Measurements from ENCODE around the gene RAP1A. TPM values are rescaled to one million over a fixed set of nuclear protein-coding genes. Genes with fewer than 3 reads are reported as not detected.

Gene RAP1A
- total RNA-seq, 3 donors from 2014 or later: 45.9 to 72.8 (median 54.9) TPM

- no peaks in the 10 kb centered on the region for H3K36me3 ChIP-seq
- no peak overlapping the region for H3K27ac ChIP-seq
- intact Hi-C loops (cut with DNase I; ENCODE audit: low total_unique reads): no loop called here
- TF ChIP-seq POLR2A (IDR thresholded peaks at IDR 0.05) (no peak), POLR2AphosphoS5 (IDR thresholded peaks at IDR 0.05) (no peak), CTCF (IDR thresholded peaks at IDR 0.05) (no peak)
- H3K4me3 ChIP-seq: no peak overlapping the region
- H3K4me1 ChIP-seq: no peaks in the 10 kb centered on the region
- no peaks in the 10 kb centered on the region for H3K9me3 ChIP-seq
- no peaks in the 10 kb centered on the region for H3K27me3 ChIP-seq
- DNase-seq (ENCODE audit: low spot score in 2 of 2): no peak
Observed at GRCh38 chr1:111576547-111576946, 43.0 kb upstream of the RAP1A start.

GRCh38 chr1:111577814-111578213 lies 41.8 kb upstream of the RAP1A start:
- Histone ChIP-seq H3K36me3 (no peaks in the 10 kb centered on the region), H3K27ac (no peak overlapping the region), H3K4me1 (no peaks in the 10 kb centered on the region), H3K27me3 (no peaks in the 10 kb centered on the region), H3K4me3 (no peak overlapping the region), H3K9me3 (no peaks in the 10 kb centered on the region)
- TF ChIP-seq CTCF (IDR thresholded peaks at IDR 0.05) (no peak), POLR2A (IDR thresholded peaks at IDR 0.05) (no peak), POLR2AphosphoS5 (IDR thresholded peaks at IDR 0.05) (no peak)
- DNase-seq (ENCODE audit: low spot score in 2 of 2): no peak
- intact Hi-C loops (cut with DNase I; ENCODE audit: low total_unique reads): no loop called here

GRCh38 chr1:111581166-111581565 lies 38.4 kb upstream of the RAP1A start:
- intact Hi-C loops (cut with DNase I; ENCODE audit: low total_unique reads): no loop called here
- Histone ChIP-seq H3K27ac (no peak overlapping the region), H3K9me3 (no peaks in the 10 kb centered on the region), H3K36me3 (no peaks in the 10 kb centered on the region), H3K27me3 (no peaks in the 10 kb centered on the region), H3K4me3 (no peak overlapping the region), H3K4me1 (no peaks in the 10 kb centered on the region)
- DNase-seq (ENCODE audit: low spot score in 2 of 2): no peak
- no peak for TF ChIP-seq POLR2AphosphoS5 (IDR thresholded peaks at IDR 0.05)
- TF ChIP-seq POLR2A (IDR thresholded peaks at IDR 0.05): no peak
- TF ChIP-seq CTCF (IDR thresholded peaks at IDR 0.05): no peak

- DNase-seq (ENCODE audit: low spot score in 2 of 2): no peak
- no peak overlapping the region for H3K27ac ChIP-seq
- intact Hi-C loops (cut with DNase I; ENCODE audit: low total_unique reads): no loop called here
- H3K4me1 ChIP-seq: no peaks in the 10 kb centered on the region
- no peak for TF ChIP-seq POLR2A (IDR thresholded peaks at IDR 0.05)
- no peak for TF ChIP-seq POLR2AphosphoS5 (IDR thresholded peaks at IDR 0.05)
- TF ChIP-seq CTCF (IDR thresholded peaks at IDR 0.05): no peak
- H3K27me3 ChIP-seq: no peaks in the 10 kb centered on the region
- no peaks in the 10 kb centered on the region for H3K36me3 ChIP-seq
- H3K4me3 ChIP-seq: no peak overlapping the region
- no peaks in the 10 kb centered on the region for H3K9me3 ChIP-seq
Observed at GRCh38 chr1:111582016-111582415, 37.6 kb upstream of the RAP1A start.

GRCh38 chr1:111582644-111583618 lies 36.7 kb upstream of the RAP1A start:
- no peak for DNase-seq (ENCODE audit: low spot score in 2 of 2)
- Histone ChIP-seq H3K27ac (no peak overlapping the region), H3K4me1 (no peaks in the 10 kb centered on the region), H3K27me3 (no peaks in the 10 kb centered on the region), H3K36me3 (no peaks in the 10 kb centered on the region), H3K9me3 (no peaks in the 10 kb centered on the region), H3K4me3 (no peak overlapping the region)
- TF ChIP-seq POLR2A (IDR thresholded peaks at IDR 0.05) (no peak), POLR2AphosphoS5 (IDR thresholded peaks at IDR 0.05) (no peak), CTCF (IDR thresholded peaks at IDR 0.05) (no peak)
- intact Hi-C loops (cut with DNase I; ENCODE audit: low total_unique reads): no loop called here
